GM19452 (cell line): ENCODE measurements around the gene ITPK1.

Source experiments
- ATAC-seq: cut with Tn5 transposase; IDR thresholded peaks from one replicate; pipeline ENCODE4 v1.9.1; 2021; ENCODE audit not compliant: unreplicated experiment

Gene ITPK1

DNA sequence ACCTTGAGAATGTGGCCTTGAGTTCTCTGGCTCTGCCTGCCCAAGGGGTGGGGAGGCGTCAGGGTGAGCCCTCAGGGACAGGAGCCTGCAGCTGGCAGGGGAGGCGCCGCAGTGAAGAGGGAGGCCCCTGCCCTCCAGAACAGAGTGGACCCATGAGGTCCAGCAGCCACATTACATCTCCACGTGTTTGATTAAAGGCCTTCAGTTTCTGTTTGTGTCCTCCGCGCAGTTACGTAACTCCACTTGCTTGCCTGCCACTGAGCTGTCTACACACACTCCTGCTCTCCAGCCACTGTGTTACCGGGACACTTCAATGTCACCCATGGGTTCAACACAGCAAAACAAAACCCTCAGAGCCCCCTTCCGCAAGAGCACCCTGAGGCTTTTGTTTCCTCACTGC is 122.4 kb downstream of the ITPK1 start:
- no peak for ATAC-seq

DNA sequence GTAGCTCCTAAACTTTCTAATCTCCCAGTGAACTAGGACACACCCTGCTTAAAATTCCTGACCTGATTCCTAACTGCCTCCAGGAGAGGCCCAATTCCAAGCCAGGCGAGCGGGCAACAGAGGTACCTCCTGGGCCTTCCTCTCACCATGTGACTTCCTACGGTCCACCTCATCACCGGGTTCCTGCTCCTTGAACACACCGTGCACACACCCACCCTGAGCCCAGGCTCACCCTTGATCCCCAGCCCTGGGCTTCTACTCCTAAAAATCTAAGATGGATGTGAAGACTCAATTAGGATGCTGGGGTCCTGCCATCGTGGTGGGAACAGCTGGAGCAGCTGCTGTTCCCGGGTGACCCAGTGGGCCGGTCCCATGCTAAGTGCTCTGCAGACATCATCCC is 124.2 kb downstream of the ITPK1 start:
- ATAC-seq, result no peak

DNA sequence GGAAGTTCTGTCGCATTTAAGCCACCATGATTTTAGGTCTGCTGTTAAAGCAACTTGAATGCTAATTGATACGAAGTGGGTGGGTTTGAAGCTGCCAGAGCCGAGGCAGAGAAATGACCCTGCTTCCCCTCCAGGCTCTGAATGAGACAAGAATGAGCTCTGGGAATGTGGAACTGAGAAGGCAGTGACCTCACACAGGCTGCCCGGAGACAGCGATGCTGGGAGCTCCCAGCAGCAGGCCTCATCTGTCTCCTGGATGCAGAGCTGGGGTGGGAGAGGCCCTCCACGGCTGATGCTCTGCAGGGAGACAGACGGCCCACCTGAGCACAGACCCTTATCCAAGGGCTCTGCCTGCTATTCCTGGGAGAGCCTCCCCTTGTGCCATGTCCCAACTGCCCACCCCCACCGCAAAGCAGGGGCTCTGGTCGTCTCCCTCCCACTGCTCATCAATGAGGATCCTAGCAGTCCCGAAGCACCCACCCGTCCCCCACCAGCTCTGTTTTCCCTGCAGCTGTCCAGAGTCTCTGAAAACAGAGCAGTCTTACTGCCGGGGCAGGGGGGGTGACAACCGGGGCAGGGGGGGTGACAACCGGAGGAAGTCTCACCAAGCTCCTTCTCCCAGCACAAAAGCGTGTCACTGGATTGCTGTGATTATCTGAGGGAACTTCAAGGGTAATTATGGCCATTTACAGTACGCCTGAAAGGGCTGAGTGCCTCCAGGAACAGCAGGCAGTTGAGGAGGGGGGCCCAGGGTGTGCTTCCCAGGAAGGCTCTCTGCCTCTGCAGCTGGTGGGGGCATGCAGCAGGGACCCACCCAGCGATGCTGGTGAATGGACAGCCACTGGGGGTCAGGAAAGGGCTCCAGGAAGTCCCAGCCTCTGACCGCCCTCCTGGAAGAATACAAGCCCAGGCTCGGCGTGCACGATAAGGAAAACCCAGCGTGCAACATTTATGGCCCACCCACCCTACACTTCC is 125.0 kb downstream of the ITPK1 start:
- ATAC-seq, result no peak

DNA sequence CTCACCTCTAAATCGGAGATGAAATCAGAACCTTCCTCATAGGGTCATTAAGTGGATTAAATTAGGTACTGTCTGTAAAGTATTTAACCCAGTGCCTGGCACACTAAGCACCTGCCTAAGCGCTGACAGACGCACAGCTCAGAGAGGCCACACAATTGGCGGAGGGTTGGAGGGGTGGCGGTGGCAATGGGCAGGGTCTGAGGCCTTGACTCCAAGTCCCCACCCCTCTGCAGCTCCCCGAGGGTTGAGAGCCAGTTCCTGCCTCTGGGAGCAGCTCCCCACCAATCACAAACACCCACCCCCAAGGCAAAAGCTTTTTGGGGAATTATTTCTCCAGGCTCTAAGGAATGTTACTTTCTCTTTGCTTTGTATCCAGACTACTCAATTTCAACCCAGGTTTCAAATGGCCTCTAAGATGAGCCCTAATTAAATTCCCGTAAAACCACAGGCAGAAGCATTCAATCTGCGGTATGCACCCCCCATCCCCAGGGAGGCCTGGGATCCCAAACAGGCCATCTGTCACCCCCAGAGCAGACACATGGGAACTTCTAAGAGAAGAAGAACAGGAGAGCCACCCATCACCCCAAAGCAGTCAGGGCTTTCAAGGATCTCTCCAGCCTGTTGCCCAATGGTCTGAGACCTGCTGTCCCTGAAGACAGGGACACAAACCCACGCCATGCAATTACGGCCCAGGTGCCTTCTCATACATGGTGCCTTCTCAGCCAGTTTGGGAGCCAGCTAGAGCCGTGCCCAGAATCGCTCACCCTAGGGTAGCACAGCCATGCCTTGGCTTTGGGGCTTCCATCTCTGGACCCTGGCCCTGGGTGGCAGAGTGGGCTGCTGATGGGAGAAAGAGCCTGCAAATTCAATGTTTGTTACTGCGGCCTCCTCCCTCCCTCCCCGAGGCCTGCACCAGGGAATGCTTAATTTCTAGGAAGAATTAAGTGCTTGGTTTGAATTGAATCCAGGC is 126.7 kb downstream of the ITPK1 start:
- no peak for ATAC-seq

DNA sequence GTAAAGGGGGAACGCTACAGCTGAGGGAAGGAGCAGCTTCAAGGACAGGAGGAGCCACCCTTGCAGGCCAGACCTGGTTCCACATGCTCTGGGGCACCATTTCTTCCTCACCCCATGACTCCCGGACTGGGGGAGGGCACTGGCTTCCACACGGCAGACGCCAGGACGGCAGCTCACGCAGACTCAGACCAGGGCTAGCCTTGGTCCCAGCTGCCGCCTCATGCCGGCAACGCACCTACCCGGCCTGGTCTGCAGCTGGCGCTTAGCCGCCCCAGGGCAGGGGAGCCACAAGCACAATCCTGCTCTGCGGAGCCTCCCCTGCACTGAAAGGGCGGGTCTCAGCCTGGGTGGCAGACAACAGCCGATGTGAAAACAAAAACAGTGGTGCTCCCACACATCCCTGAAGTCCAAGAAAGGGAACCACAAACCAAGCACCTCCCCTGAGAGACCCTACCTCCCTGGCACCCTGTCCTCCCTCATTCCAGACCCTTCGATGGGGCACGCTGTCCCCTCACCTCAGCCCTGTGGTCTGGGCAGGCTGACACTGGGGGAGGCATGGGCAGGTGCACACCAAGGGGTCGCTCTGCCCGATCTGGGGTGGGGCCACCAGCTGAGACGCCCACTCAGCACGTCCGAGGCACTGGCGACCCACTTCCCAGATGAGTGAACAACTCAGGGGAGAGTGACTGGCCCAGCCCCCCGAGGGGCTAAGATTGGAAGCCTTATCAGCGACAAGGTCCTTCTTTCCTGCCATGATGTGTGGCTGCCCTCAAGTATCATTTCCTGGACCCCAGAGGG is 127.8 kb downstream of the ITPK1 start:
- ATAC-seq, result no peak

- ATAC-seq, result no peak
These were observed 128.6 kb downstream of the ITPK1 start for GRCh38 chr14:92987148-92987570.

GRCh38 chr14:92986254-92987147 is 129.2 kb downstream of the ITPK1 start:
- no peak for ATAC-seq

DNA sequence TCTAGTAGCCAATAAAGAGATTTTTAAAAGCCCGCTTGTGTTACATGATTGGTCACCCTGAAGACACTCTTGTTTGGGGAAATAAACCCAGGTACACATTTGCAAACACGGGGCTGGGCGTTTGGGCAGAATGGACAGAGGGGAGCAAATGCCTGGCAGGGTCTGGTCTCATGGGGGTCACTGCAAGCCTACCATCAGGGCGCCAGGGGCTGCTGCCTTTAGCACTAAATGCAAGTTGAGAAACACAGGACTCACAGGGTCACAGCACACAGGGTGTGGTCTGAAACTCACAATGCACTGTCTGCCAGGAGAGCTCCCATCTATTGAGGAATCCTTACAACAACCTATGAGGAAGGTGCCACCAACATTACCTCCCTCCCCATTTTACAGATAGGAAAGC is 130.2 kb downstream of the ITPK1 start:
- ATAC-seq, result no peak

DNA sequence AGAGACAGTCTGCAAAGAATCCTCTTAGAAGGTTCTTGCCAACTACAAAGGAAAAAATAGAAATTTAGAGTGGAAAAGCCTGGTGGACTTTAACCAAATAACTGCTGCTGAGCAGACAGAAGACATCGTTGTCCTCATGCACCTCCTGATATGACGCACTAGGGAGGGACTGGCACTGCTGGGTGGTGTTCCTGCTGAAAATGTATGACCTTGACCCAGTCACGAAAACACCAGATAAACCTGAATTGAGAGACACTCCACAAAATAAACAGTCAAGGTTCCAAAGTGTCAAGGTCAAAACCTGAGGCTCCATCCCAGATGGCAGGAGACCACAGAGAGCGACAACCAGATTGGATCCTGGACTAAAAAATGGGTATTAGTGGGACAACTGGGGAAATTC is 130.8 kb downstream of the ITPK1 start:
- ATAC-seq, result no peak

DNA sequence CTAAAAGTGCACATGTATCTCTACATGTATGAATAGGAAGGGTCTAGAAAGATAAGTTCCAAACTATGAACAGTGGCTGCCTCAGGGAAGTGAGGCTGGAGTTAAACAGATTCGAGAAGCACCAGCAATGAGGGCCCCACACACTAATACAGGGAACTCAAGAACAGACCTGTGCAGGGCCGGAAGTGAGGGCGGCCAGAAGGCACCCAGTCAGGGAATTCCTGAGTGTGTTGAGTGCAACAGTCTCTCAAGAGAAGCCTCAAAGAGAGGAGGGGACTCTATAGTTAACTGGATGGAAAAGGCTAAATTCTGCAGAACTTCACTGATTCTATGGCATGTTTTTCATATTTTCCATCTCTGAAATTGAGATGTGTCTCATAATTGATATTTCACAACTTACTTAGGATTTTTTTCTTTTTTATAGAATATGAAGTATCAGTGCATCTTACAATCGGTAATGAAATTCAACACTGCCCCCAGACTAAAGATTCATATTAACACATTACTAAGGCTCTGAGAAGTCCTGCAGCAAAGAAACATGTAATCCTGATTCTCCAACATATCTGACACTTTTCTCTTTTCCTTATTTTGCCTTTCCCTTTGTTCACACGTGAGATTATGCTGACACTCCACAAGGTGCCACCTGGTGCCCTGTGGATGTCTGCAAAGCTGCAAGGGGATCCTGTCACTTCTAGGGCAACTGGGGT is 131.5 kb downstream of the ITPK1 start:
- no peak for ATAC-seq

DNA sequence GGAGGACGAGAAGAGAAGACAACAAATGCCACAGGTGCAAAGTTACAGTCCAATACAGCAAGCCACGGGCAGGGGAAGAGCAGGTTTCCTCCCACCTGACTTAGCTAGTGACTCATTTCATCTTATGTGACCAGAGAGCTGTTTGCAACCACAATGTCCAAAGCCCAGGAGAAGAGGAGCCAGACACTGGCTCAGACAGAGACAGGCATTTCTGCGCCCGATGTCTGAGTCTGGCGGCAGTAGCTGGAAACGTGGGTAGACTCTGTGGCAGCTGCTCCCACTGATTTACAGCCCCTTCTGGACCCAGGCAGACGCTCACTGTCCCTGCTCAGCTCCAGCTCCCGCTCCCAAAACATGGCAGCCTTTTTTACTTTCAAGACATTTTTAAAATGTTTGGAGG is 132.8 kb downstream of the ITPK1 start:
- no peak for ATAC-seq

DNA sequence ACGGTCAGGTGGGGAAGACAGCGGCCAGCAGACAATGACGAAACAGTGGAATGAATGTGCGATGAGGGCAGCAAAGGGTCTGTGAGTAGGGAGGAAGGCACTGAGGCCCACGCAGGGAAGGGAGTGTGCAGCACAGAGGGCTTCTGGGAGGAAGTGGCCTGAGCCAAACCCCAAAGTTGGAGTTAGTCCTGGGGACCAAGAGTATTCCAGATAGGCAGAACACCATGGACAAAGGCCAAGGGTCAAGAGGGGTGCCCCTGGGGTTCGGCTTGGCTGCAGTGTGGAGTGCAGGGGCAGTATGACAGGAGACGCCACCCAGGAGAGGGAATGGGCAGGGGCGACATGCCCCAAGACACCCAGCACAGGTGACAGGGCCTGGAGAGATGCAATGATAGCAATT is 134.0 kb downstream of the ITPK1 start:
- ATAC-seq, result no peak

DNA sequence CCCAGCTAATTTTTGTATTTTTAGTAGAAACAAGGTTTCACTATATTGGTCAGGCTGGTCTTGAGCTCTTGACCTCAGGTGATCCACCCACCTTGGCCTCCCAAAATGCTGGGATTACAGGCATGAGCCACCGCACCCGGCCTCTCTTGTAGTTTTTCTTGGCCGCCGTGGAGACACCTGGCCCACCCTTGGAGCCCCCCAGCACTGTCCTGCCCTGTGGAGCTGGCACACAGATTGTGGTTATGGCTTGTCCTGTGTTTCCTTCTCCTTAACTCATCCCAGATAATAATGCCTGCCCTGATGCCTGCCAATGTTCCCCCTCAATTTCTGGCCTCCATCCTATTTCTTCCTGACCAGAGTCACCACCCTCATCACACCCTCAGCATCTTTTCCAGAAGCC is 134.9 kb downstream of the ITPK1 start:
- no peak for ATAC-seq

DNA sequence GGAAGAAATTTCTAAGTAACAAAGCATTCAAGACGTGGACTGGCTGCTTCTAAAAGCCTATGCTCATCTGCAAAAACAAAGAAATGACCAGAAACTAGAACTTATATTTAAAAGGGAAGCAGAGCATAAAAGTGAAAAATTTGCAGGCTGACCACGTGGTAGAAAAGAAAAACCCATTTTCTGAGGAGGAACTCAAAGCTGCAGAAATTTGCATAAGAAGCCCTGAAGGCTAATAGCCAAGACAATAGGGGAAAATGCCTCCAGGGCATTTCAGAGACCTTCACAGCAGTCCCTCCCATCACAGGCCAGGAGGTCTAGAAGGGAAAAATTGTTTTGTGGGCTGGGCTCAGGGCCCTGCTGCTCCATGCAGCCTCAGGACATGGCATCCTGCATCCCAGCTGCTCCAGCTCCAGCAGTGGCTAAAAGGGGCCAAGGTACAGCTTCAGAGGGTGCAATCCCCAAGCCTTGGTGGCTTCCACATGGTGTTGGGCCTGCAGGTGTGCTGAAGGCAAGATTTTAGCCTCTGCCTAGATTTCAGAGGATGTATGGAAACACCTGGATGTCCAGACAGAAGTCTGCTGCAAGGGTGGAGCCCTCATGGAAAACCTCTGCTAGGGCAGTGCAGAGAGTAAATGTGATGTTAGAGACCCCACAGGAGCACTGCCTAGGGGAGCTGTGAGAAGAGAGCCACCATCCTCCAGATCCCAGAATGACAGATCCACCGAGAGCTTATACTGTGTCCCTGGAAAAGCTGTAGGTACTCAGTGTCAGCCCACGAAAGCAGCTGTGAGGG is 137.3 kb downstream of the ITPK1 start:
- no peak for ATAC-seq

GRCh38 chr14:92976268-92976667 is 139.5 kb downstream of the ITPK1 start:
- ATAC-seq, result no peak

- ATAC-seq, result no peak
These were observed 141.0 kb downstream of the ITPK1 start for GRCh38 chr14:92974541-92975345.

GRCh38 chr14:92973798-92974372 is 141.8 kb downstream of the ITPK1 start:
- ATAC-seq, result no peak
